ENCODE results near the gene SYT17. TPM values are rescaled to one million over a fixed set of nuclear protein-coding genes. Genes with fewer than 3 reads are reported as not detected.

SYT17 gene
- total and polyA plus RNA-seq, 11 donors = 0.23 to 5.2 (median 0.66) TPM

GRCh38 chr16:19192865-19193264, 24.8 kb downstream of the SYT17 start:
- WGBS, 4 donors = 93 to 98% (median 94%) methylated on average over 4 of the region's 4 CpGs
- DNase-seq = no peak
- Histone ChIP-seq H3K4me1 (peaks cover 0 to 11% (median 0%) of the 10 kb centered on the region in 12 donors), H3K36me3 (no peaks in the 10 kb centered on the region), H3K4me3 (no peak overlapping the region), H3K9me3 (peaks cover 0 to 2% (median 0%) of the 10 kb centered on the region in 12 donors), H3K27me3 (no peaks in the 10 kb centered on the region), H3K27ac (no peak overlapping the region)
- no peak for ATAC-seq
- no peak for TF ChIP-seq CTCF (IDR thresholded peaks at IDR 0.05)
- no peak for TF ChIP-seq POLR2A (IDR thresholded peaks at IDR 0.05)
- intact Hi-C loops (cut with DNase I) = no loop called here

GRCh38 chr16:19196871-19197270, 28.8 kb downstream of the SYT17 start:
- H3K36me3 ChIP-seq = peaks cover 0 to 2% (median 0%) of the 10 kb centered on the region in 9 donors
- WGBS, 4 donors = 65 to 82% (median 73%) methylated on average over 6 of the region's 6 CpGs
- DNase-seq = no peak
- intact Hi-C loops (cut with DNase I) = no loop called here
- no peak overlapping the region for H3K27ac ChIP-seq
- ATAC-seq = no peak
- peaks cover 0 to 25% (median 3%) of the 10 kb centered on the region in 12 donors for H3K9me3 ChIP-seq
- no peak overlapping the region for H3K4me3 ChIP-seq
- H3K4me1 ChIP-seq = no peaks in the 10 kb centered on the region
- no peaks in the 10 kb centered on the region for H3K27me3 ChIP-seq
- TF ChIP-seq POLR2A (IDR thresholded peaks at IDR 0.05) (no peak), CTCF (IDR thresholded peaks at IDR 0.05) (no peak)

- Histone ChIP-seq H3K4me1 (no peaks in the 10 kb centered on the region), H3K9me3 (peaks cover 0 to 21% (median 3%) of the 10 kb centered on the region in 12 donors), H3K36me3 (no peaks in the 10 kb centered on the region), H3K27ac (no peak overlapping the region), H3K4me3 (no peak overlapping the region), H3K27me3 (no peaks in the 10 kb centered on the region)
- ATAC-seq = no peak
- intact Hi-C loops (cut with DNase I) = no loop called here
- DNase-seq = no peak
- TF ChIP-seq CTCF (IDR thresholded peaks at IDR 0.05) = no peak
- no peak for TF ChIP-seq POLR2A (IDR thresholded peaks at IDR 0.05)
- 83 to 87% (median 84%) methylated on average over 12 of the region's 12 CpGs for WGBS, 4 donors
Measured at GRCh38 chr16:19203374-19203966, 35.4 kb downstream of the SYT17 start.

- no peak for DNase-seq
- WGBS, 4 donors = 78 to 85% (median 80%) methylated on average over 9 of the region's 9 CpGs
- no peak for TF ChIP-seq POLR2A (IDR thresholded peaks at IDR 0.05)
- no peak for TF ChIP-seq CTCF (IDR thresholded peaks at IDR 0.05)
- peaks cover 0 to 5% (median 0%) of the 10 kb centered on the region in 12 donors for H3K4me1 ChIP-seq
- no peak overlapping the region for H3K4me3 ChIP-seq
- H3K27ac ChIP-seq = peak overlapping the region in 1 of 12 donors; percentile 38
- H3K9me3 ChIP-seq = peaks cover 0 to 11% (median 0%) of the 10 kb centered on the region in 12 donors
- no peaks in the 10 kb centered on the region for H3K36me3 ChIP-seq
- no peaks in the 10 kb centered on the region for H3K27me3 ChIP-seq
- ATAC-seq = no peak
- intact Hi-C loops (cut with DNase I) = no loop called here
Measured at GRCh38 chr16:19210280-19210924, 42.4 kb downstream of the SYT17 start.
